Anterior cingulate cortex (tissue), 58 donors: Measurements from ENCODE around the gene CCDC68.
A peak's percentile ranks its signal among the peaks of the same experiment; 100 is the strongest.
"Not testable (repeated sequence)": the region's sequence is repeated elsewhere in the genome, so short reads cannot be mapped to it uniquely, and the experiment has no call there.

ENCODE experiments used
- DNase-seq, 58 donors: peaks; one replicate each; lab custom pipeline; 2025; lab: John Stamatoyannopoulos, UW

The CCDC68 gene

GRCh38 chr18:54958704-54959625, at the start of gene CCDC68:
CCDC68 (minus strand) TSS chr18:54959461; CDS start chr18:54942791, 16,670 bp downstream.
- peak in 1 of 58 donors; percentile 6 for DNase-seq

- no peak for DNase-seq
Observed at GRCh38 chr18:55007602-55008001, 48.3 kb upstream of the CCDC68 start.

- DNase-seq, result no peak
Observed at GRCh38 chr18:55003695-55004094, 44.4 kb upstream of the CCDC68 start.

- no peak for DNase-seq
Observed at GRCh38 chr18:55002261-55002660, 43.0 kb upstream of the CCDC68 start.

GRCh38 chr18:55001394-55002024, 42.2 kb upstream of the CCDC68 start:
- DNase-seq, result no peak

DNA sequence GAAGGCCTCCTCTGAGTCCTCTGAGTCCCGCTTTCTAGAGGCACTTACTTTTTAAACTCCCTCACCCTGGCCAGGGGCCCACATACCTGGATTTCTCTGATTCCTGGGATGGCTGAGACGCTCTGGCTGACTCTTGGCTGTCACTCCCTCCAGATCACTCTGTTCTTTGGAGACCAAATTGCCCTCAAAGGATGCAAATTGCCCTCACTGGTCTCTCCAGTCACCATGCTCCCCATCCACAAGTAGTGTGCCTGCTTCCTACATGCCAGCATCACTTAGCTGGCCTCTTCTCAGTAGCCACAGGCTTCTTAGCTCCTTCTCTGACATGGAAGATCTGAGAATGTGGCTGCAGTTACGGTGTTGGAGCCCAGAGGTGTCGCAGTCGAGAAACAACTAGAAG, 41.3 kb upstream of the CCDC68 start:
- no peak for DNase-seq

GRCh38 chr18:54999016-54999415, 39.8 kb upstream of the CCDC68 start:
- DNase-seq, result no peak

DNA sequence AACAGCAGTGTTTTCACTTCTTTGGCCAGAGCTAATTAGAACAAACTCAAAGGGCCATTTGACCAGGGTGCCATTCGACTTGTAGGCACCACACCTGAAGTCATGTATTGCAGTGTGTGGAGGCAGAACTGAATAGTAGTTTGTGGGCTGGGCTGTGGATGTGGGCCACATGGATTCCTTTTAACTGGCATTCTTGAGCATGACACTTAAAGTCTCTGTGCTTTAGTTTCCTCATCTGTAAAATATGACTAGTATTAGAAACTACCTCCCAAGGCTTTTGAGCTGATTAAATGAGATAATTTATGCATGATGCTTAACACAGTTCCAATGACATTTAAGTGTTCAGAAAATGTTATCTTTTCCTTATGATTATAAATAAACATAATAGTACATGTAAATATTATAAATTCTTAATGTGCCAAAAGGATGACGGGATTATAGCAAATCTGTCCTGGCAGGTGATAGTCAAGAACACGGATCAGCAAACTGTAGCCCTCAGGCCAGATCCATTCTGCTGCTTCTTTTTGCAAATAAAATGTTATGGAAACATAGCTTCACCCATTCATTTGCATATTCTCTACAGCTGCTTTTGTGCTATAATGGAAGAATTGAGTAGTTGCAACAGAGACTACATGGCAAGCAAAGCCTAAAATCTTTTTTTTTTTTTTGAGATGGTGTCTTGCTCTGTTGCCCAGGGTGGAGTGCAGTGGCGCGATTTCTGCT, 36.3 kb upstream of the CCDC68 start:
- DNase-seq, result no peak

GRCh38 chr18:54991981-54992380, 32.7 kb upstream of the CCDC68 start:
- DNase-seq, result no peak

GRCh38 chr18:54984908-54985307, 25.6 kb upstream of the CCDC68 start:
- no peak for DNase-seq

- no peak for DNase-seq
Observed at GRCh38 chr18:54983791-54984190, 24.5 kb upstream of the CCDC68 start.

DNA sequence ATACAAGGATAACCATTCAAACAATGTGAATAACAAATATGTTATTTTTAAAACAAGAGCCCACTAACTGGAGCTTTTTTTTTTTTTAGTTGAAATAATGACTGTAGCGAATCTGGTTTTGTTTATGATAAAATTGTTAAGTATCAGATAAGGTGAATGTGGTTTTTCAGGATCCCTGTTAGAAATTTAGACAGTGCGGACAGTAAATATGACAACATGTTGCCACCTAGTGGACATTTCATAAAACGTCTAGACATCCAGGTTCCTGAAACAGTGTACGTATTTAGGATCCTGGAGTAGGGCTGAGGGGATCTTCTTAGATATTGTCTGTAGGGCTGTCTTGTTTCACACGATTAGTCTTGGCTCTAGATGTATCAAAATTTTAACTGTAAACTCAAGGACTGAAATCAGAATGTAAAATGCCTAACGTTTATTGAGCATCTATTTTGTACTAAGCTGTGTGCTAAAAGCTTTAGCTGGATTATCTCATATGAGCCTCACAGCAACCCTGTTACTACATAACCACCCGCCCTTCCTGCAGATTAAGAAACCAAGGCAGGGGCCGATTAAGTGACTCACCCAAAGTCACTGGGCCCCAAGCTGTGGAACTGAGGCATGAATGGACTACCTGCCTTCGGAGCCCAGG, 23.9 kb upstream of the CCDC68 start:
- peak in 1 of 58 donors; percentile 5 for DNase-seq

DNA sequence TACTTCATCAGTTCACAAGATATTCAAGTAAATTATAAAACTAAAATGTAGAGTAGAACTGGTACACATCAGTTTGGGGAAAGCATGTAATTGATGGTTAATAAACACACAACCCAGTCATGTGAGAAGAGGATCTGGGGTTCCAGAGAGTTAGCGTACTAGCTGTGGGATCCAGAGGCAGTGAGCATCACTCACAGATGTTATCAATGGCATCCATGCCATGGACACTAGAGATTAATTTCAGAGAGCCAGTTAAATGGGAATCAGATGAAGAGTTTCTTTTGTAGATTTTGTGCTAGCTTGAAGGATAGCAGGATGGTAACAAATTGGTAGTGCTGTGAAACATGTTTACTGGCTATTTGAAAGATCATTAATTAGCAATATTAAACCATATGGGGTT, 21.8 kb upstream of the CCDC68 start:
- no peak for DNase-seq

- no peak for DNase-seq
Observed at GRCh38 chr18:54975598-54975997, 16.3 kb upstream of the CCDC68 start.

DNA sequence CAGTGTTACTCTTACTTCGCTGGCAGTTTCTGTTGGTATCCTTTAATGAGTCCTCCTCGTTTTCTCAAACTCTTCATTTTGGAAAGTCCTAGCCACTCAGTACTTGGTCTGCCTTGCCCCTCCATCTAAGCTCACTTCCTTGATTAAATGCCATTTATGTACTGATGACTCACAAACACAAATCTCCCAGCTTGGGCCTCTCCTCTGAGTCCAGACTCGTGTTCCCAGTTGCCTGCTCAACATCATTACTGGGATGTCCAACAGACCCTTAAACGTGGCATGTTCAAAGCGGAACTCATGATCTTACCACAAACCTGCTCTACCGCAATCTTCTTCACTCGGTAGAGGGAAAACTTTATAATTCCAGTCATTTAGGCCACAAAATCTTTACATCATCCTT, 13.8 kb upstream of the CCDC68 start:
- DNase-seq, result no peak

GRCh38 chr18:54968807-54969206, 9.5 kb upstream of the CCDC68 start:
- no peak for DNase-seq

GRCh38 chr18:54968237-54968636, 9.0 kb upstream of the CCDC68 start:
- DNase-seq, result not testable (repeated sequence)

- DNase-seq, result no peak
Observed at GRCh38 chr18:54967786-54968185, 8.5 kb upstream of the CCDC68 start.

DNA sequence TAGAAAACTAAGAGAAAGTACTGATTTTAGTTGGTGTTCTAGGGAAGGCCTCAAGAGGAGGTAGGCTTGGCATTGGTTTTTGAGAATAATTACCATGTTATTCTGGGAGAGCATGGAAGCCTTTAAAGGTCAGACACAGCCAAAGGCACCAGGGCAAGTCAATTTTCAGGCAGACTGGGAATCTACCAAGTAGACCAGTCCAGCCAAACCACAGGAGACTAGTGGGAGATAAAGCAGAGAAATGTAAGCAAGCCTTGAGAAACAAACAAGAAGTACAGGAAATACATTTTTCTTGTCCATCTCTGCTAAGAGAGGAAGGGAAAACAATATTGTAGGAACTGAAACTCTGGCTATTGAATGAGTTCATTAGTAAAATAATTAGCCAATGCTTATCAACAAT, 5.5 kb upstream of the CCDC68 start:
- no peak for DNase-seq

DNA sequence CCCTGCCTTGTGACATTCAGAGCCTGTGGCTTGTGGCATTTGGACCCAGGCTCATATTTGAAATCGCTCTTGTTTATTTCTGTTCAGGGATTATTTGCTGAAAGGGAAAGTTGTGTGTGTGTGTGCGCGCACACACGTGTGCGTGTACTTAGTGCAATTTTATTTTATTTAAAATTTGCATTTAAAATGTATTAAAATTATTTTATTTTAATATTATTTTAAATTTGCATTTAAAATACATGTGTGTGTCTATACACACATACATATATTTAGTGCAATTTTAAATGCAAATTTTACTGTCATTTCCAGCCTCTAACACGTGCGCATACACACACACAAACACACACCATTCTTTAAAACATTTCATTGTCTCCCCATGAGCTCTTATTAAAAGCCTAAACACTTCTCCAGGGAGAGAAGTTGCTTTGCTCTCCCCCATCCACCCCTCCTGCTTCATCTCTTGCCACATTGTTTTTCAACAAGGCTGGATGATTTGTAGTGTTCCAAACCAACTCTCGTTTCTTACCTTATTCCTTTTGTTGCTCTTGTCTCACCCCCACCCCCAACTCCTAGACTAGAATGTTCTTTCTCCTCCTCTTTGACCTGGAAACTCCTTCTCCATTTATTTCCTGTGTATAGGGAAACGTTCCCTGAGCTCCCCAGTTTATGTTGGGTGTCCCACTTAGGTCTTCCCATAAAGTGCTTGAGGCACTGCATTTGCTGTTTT, 3.8 kb upstream of the CCDC68 start:
- no peak for DNase-seq
